K562 (cell line): ENCODE data around the gene TTC13. TPM values are rescaled to one million over a fixed set of nuclear protein-coding genes. Genes with fewer than 3 reads are reported as not detected.
"Not testable (repeated sequence)": the region's sequence is repeated elsewhere in the genome, so short reads cannot be mapped to it uniquely, and the experiment has no call there.

Experiments used
- ATAC-seq: fragments of 200-7000 bp; cut with Tn5 transposase; 3 replicates; pipeline ENCODE4 v1.9.1; 2020; ENCODE audit warnings: moderate library complexity
- BruUV-seq: library from RNA; stranded (reverse); fragments of 400-500 nt; replicated peaks from 2 replicates; lab custom pipeline; 2021; lab: Mats Ljungman, UMichigan
- CTCF ChIA-PET: fragments of 300-600 bp; formaldehyde crosslinking; extraction: SDS; loops from one replicate; lab custom pipeline; 2021; ENCODE audit warnings: low intra/inter-chr PET ratio; lab: Yijun Ruan, JAX
- POLR2A ChIA-PET: fragments of 300-600, 350-650 bp; sonication (Branson Sonifier 250); formaldehyde crosslinking; extraction: SDS; loops from one replicate; lab custom pipeline; 2021; ENCODE audit warnings: antibody characterized with exemption, inconsistent platforms; lab: Yijun Ruan, JAX
- DNase-seq, 4 experiments: peaks; one replicate each; pipeline versions ENCODE4 v3.0.0 to v3.0.0-alpha.2; 2011 to 2018; ENCODE audit warnings: low spot score in 3 of 4, mixed read lengths in 3 of 4; ENCODE audit errors: extremely low read depth in 1 of 4
- FAIRE-seq: peaks from 2 replicates; lab custom pipeline; 2011; peaks lifted over from hg19 to GRCh38; lab: Jason Lieb, UNC
- H2AFZ ChIP-seq: 2 replicates; pipeline ENCODE4 v1.6.0; 2011; ENCODE audit warnings: low read depth, low read length, control low read depth, inconsistent platforms
- H3K27ac ChIP-seq: fragments of 200-600 bp; 3 replicates; pipeline ENCODE4 v1.8.0; 2011; ENCODE audit warnings: low read depth, mild to moderate bottlenecking, control low read depth, inconsistent platforms, low read length, moderate library complexity, mixed read lengths; ENCODE audit errors: extremely low read depth
- H3K27me3 ChIP-seq, 2 experiments: fragments of 300-600 bp in 1 of 2; 2 replicates in 1 of 2; 3 replicates in 1 of 2; pipeline versions ENCODE4 v1.6.0 to v1.8.0; 2011; ENCODE audit warnings: inconsistent platforms in 2 of 2, low read length in 2 of 2, mild to moderate bottlenecking in 1 of 2, mixed read lengths in 1 of 2, moderate library complexity in 1 of 2; ENCODE audit not compliant: control insufficient read depth in 2 of 2, insufficient read depth in 2 of 2
- H3K36me3 ChIP-seq: fragments of 300-600 bp; 3 replicates; pipeline ENCODE4 v1.8.0; 2011; ENCODE audit warnings: mild to moderate bottlenecking, low read length, inconsistent platforms; ENCODE audit not compliant: control insufficient read depth, insufficient read depth
- H3K4me1 ChIP-seq, 2 experiments: fragments of 200-600 bp in 1 of 2; replicated peaks in 1 of 2; 2 replicates in 1 of 2; 3 replicates in 1 of 2; pipeline versions ENCODE4 v1.5.1 to v1.8.0; 2011; ENCODE audit warnings: inconsistent platforms in 2 of 2, low read length in 2 of 2, mild to moderate bottlenecking in 1 of 2, mixed read lengths in 1 of 2, moderate library complexity in 1 of 2; ENCODE audit not compliant: control insufficient read depth in 2 of 2, insufficient read depth in 2 of 2
- H3K4me2 ChIP-seq: 2 replicates; pipeline ENCODE4 v1.6.1; 2011; ENCODE audit warnings: low read length, control low read depth, inconsistent platforms, mixed read lengths; ENCODE audit not compliant: insufficient read depth
- H3K4me3 ChIP-seq: fragments of 200-600 bp; sonication (generic), shearing (Covaris generic); 2 replicates; pipeline ENCODE4 v1.5.1; 2016; ENCODE audit warnings: control low read depth, inconsistent platforms
- H3K79me2 ChIP-seq: fragments of 200-600 bp; 3 replicates; pipeline ENCODE4 v1.8.0; 2011; ENCODE audit warnings: low read length, inconsistent platforms; ENCODE audit not compliant: control insufficient read depth, insufficient read depth
- H3K9ac ChIP-seq, 2 experiments: 2 replicates each; pipeline versions ENCODE4 v1.6.0 to v1.6.1; 2011; ENCODE audit warnings: low read depth in 2 of 2, low read length in 2 of 2, control low read depth in 1 of 2, inconsistent platforms in 1 of 2, mild to moderate bottlenecking in 1 of 2, mixed read lengths in 1 of 2; ENCODE audit not compliant: insufficient read depth in 1 of 2
- H3K9me1 ChIP-seq: one replicate; pipeline ENCODE4 v1.6.0; 2011; ENCODE audit warnings: inconsistent platforms, mild to moderate bottlenecking, low read length, moderate library complexity; ENCODE audit not compliant: control insufficient read depth, insufficient read depth
- H3K9me3 ChIP-seq: replicated peaks from 2 replicates; pipeline ENCODE4 v1.5.1; 2011; ENCODE audit warnings: low read depth, low read length, inconsistent platforms; ENCODE audit not compliant: control insufficient read depth, insufficient read depth
- H4K20me1 ChIP-seq: replicated peaks from 2 replicates; pipeline ENCODE4 v1.6.1; 2011; ENCODE audit warnings: low read length, inconsistent platforms, mixed read lengths; ENCODE audit not compliant: control insufficient read depth, insufficient read depth
- HDAC1 ChIP-seq, 2 experiments: fragments of 450-650 bp; IDR thresholded peaks; 2 replicates each; pipeline ENCODE4 v1.6.1; 2016 to 2017; ENCODE audit warnings: inconsistent platforms in 1 of 2, mild to moderate bottlenecking in 1 of 2, moderate library complexity in 1 of 2
- HDAC2 ChIP-seq: fragments of 450-650 bp; IDR thresholded peaks from 2 replicates; pipeline ENCODE4 v1.6.1; 2016; ENCODE audit warnings: mild to moderate bottlenecking
- KDM1A ChIP-seq, 2 experiments: fragments of 450-650 bp; IDR thresholded peaks; 2 replicates each; pipeline ENCODE4 v1.6.1; 2016; ENCODE audit warnings: mild to moderate bottlenecking in 2 of 2
- NR2C1 ChIP-seq, 2 experiments: fragments of 450-650 bp; IDR thresholded peaks; 2 replicates each; pipeline ENCODE4 v1.6.1; 2017; ENCODE audit warnings: mild to moderate bottlenecking in 2 of 2, antibody characterized with exemption in 1 of 2, inconsistent platforms in 1 of 2, missing compliant biosample characterization in 1 of 2, missing genetic modification characterization in 1 of 2
- RCOR1 ChIP-seq, 2 experiments: IDR thresholded peaks; 2 replicates each; pipeline ENCODE4 v1.6.1; 2012; ENCODE audit warnings: low read depth in 2 of 2, low read length in 2 of 2, borderline replicate concordance in 1 of 2, improper control_type of control experiment in 1 of 2
- WGBS: fragments of 100-300 bp; shearing (Covaris generic); methylation state at CpG from one replicate; pipeline ENCODE4 v1.1.6; 2016; ENCODE audit warnings: low coverage, mixed read lengths; ENCODE audit not compliant: insufficient coverage; ENCODE audit errors: missing lambda C conversion rate; 5-methylcytosine and 5-hydroxymethylcytosine counted together
- in situ Hi-C: fragments of 300-500 bp; cut with MboI; formaldehyde crosslinking; loops from 4 replicates; pipeline ENCODE4 v1.15.0; 2018; ENCODE audit warnings: inconsistent platforms, mixed read lengths
- intact Hi-C: fragments of 100-400 bp; cut with micrococcal nuclease; formaldehyde crosslinking; loops from 2 replicates; pipeline ENCODE4 v1.14.2; 2022
- polyA plus RNA-seq, 8 experiments: library from polyadenylated mRNA; depleted of rRNA in 4 of 8; stranded (reverse) in 5 of 8; unstranded in 3 of 8; fragments of >200 nt; fragmentation: Nextera tagmentation in 2 of 8; fragmentation: Illumina TruSeq in 1 of 8; extraction: Ambion mirVana in 2 of 8; extraction: Trizol in 1 of 8; gene quantifications; 2 replicates each; pipeline versions ENCODE4 v1.2.1 to v1.2.3, GENCODE V29; 2011 to 2014; ENCODE audit warnings: inconsistent platforms in 1 of 8, missing spikeins in 1 of 8
- total RNA-seq, 7 experiments: library from RNA; depleted of rRNA in 6 of 7; stranded (reverse); fragments of >200 nt in 6 of 7; fragmentation: Illumina TruSeq in 2 of 7; extraction: Trizol in 2 of 7; gene quantifications; 2 replicates each; pipeline versions ENCODE4 v1.2.1 to v1.2.3, GENCODE V29; 2011 to 2021; ENCODE audit warnings: low replicate concordance in 1 of 7

The TTC13 gene
- total and polyA plus RNA-seq, 9 of the 15 experiments (the other 6 are each of a cell fraction or from before 2014, with no cell fraction given) = 1.7 to 13.8 (median 9.6) TPM

DNA sequence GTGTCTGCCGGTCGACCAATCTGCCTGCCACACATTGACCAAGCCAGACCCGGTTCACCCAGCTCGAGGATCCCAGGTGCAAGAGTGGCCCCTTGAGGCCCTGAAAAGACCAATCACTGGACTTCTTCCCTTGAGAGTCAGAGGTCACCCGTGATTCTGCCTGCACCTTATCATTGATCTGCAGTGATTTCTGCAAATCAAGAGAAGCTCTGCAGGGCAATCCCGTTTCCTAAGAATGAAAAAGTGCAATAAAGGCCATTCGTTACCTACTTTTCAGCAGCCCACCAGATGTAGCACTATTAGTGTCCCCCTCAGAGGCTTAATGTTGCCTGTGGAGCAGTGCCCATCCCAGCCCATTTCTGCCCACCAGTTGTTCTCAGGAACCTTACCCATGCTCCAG, 43.9 kb upstream of the TTC13 start:
- POLR2A ChIA-PET = interaction anchor here (0.7 to 1.2 kb wide), 2 partner anchors 12 to 17 kb away, joined by 3 to 4 read pairs; no protein-coding TSS in a partner anchor
- H3K4me3 ChIP-seq; FAIRE-seq; H3K79me2 ChIP-seq; BruUV-seq; H3K9me1 ChIP-seq; intact Hi-C loops; CTCF ChIA-PET; H3K9ac ChIP-seq; H2AFZ ChIP-seq; in situ Hi-C loops; H3K27me3 ChIP-seq; DNase-seq; ATAC-seq; H3K9me3 ChIP-seq; H3K4me2 ChIP-seq; H3K27ac ChIP-seq; H3K4me1 ChIP-seq; TF ChIP-seq NR2C1 (IDR thresholded peaks at IDR 0.05): not testable (repeated sequence)
- H4K20me1 ChIP-seq = peaks cover 10% of the 10 kb centered on the region; the same call in 1 of the 2 replicates
- WGBS = 71% methylated on average over 7 of the region's 7 CpGs
- TF ChIP-seq HDAC2 (peak; percentile 90), KDM1A (IDR thresholded peaks at IDR 0.05) (peak; percentile 96 to 97), RCOR1 (IDR thresholded peaks at IDR 0.05; ENCODE audit: borderline replicate concordance in 1 of 2, low read depth in 2 of 2, low read length in 2 of 2) (peak in 1 of 2 experiments; percentile 92; a peak in 2 of 4 replicates), HDAC1 (IDR thresholded peaks at IDR 0.05) (peak in 1 of 2 experiments; percentile 74; a peak in 1 of 4 replicates), NR2C1 (tag; IDR thresholded peaks at IDR 0.05) (peak; percentile 52; the same call in 1 of the 2 replicates)
- peaks cover 40% of the 10 kb centered on the region; the same call in 2 of the 3 replicates for H3K36me3 ChIP-seq
